ENCODE results near the gene PYGB. TPM values are rescaled to one million over a fixed set of nuclear protein-coding genes. Genes with fewer than 3 reads are reported as not detected.
A peak's percentile ranks its signal among the peaks of the same experiment; 100 is the strongest.

PYGB gene
- total and polyA plus RNA-seq, 5 donors, result 136 to 219 (median 179) TPM

DNA sequence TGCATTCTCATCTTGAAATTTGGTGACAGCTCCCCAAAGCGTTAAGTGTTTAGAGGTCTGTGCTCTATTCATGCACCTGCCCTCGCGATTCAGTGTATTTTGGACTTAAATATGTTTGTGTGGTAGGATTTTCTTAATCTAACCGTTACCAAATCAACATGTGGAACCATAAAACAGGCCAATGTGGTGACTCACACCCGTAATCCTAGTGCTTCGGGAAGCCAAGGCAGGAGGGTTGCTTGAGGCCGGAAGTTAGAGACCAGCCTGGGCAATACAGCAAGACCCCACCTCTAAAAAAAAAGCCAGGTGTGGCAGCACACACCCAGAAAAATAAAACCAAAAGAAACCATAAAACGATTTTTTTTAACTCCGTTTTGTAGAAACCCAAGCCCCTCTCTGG is 31.5 kb downstream of the PYGB start:
- H3K4me3 ChIP-seq (ENCODE audit: low read length), result no peak overlapping the region
- intact Hi-C loops (cut with DNase I), result no loop called here
- 90% methylated on average over 9 of the region's 9 CpGs for WGBS
- H3K27me3 ChIP-seq (ENCODE audit: control insufficient read depth, insufficient read depth), result no peaks in the 10 kb centered on the region
- H3K4me1 ChIP-seq (ENCODE audit: control insufficient read depth, insufficient read depth, low read length), result peaks cover 3% of the 10 kb centered on the region
- DNase-seq (peak in 1 of 3 donors; percentile 1), ATAC-seq (no peak)
- no peak overlapping the region for H3K27ac ChIP-seq (ENCODE audit: low read length)
- no peaks in the 10 kb centered on the region for H3K9me3 ChIP-seq (ENCODE audit: control insufficient read depth, low read length)

- Histone ChIP-seq H3K4me3 (ENCODE audit: low read length) (no peak overlapping the region), H3K27me3 (ENCODE audit: control insufficient read depth, insufficient read depth) (no peaks in the 10 kb centered on the region), H3K9me3 (ENCODE audit: control insufficient read depth, low read length) (no peaks in the 10 kb centered on the region), H3K4me1 (ENCODE audit: control insufficient read depth, insufficient read depth, low read length) (peaks cover 3% of the 10 kb centered on the region), H3K27ac (ENCODE audit: low read length) (no peak overlapping the region)
- ATAC-seq, result no peak
- DNase-seq, result peak; percentile 10 to 42 (median 38)
- intact Hi-C loops (cut with DNase I), result no loop called here
- WGBS, result 81% methylated on average over 15 of the region's 15 CpGs
These were observed 32.2 kb downstream of the PYGB start for GRCh38 chr20:25280051-25280573.

DNA sequence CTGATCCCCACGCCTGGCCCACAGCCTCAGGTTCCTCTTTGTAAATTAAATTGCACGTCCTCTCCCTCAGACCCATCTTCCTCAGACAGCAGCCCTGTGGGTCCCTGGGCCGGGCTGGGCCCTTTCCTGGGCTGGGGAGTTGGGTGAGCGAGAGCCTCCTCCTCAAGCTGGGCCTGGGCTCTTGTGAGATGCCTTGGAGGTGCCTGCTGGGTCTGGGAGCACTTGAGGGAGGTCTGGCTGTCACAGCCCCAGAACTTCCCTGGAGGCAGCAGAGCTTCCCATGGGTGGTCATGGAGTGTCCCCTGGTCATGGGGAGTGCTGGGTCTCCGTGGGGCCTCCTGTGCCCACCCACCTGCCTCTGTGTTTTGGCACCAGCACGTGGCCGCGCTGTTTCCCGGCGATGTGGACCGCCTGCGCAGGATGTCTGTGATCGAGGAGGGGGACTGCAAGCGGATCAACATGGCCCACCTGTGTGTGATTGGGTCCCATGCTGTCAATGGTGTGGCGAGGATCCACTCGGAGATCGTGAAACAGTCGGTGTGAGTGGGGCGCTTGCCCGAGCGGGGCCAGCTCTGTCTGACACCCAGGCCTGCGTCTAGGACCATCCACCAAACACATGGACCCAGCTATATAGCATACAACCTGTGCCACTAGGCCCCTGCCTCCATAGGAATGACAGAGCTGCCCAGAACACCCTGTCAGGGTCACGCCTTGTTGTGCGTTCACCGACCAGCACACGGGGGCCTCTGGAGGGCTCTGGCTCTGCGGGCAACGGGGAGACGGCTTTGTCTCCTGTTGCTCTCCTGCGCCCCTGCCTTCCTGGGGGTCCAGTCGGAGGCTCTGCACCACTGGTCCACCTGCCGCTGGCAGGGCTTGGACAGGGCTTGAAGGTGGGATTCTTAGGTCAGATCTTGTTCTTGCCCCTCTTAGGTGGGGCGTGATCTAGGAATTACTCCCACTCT is 33.0 kb downstream of the PYGB start:
- Histone ChIP-seq H3K4me1 (ENCODE audit: control insufficient read depth, insufficient read depth, low read length) (peaks cover 3% of the 10 kb centered on the region), H3K4me3 (ENCODE audit: low read length) (no peak overlapping the region), H3K27me3 (ENCODE audit: control insufficient read depth, insufficient read depth) (no peaks in the 10 kb centered on the region), H3K27ac (ENCODE audit: low read length) (no peak overlapping the region), H3K9me3 (ENCODE audit: control insufficient read depth, low read length) (no peaks in the 10 kb centered on the region)
- intact Hi-C loops (cut with DNase I), result no loop called here
- ATAC-seq (no peak), DNase-seq (peak; percentile 8 to 39 (median 32))
- WGBS, result 94% methylated on average over 33 of the region's 33 CpGs

- ATAC-seq (no peak), DNase-seq (peak in 2 of 3 donors; percentile 20 to 49)
- no peaks in the 10 kb centered on the region for H3K9me3 ChIP-seq (ENCODE audit: control insufficient read depth, low read length)
- no peak overlapping the region for H3K27ac ChIP-seq (ENCODE audit: low read length)
- WGBS, result 89% methylated on average over 21 of the region's 21 CpGs
- no peaks in the 10 kb centered on the region for H3K27me3 ChIP-seq (ENCODE audit: control insufficient read depth, insufficient read depth)
- intact Hi-C loops (cut with DNase I), result no loop called here
- H3K4me1 ChIP-seq (ENCODE audit: control insufficient read depth, insufficient read depth, low read length), result peaks cover 3% of the 10 kb centered on the region
- H3K4me3 ChIP-seq (ENCODE audit: low read length), result no peak overlapping the region
These were observed 33.7 kb downstream of the PYGB start for GRCh38 chr20:25281541-25281991.

- Histone ChIP-seq H3K9me3 (ENCODE audit: control insufficient read depth, low read length) (no peaks in the 10 kb centered on the region), H3K4me1 (ENCODE audit: control insufficient read depth, insufficient read depth, low read length) (peaks cover 3% of the 10 kb centered on the region), H3K4me3 (ENCODE audit: low read length) (no peak overlapping the region), H3K27ac (ENCODE audit: low read length) (no peak overlapping the region), H3K27me3 (ENCODE audit: control insufficient read depth, insufficient read depth) (no peaks in the 10 kb centered on the region)
- ATAC-seq (no peak), DNase-seq (peak in 2 of 3 donors; percentile 40 to 51)
- WGBS, result 90% methylated on average over 22 of the region's 22 CpGs
- intact Hi-C loops (cut with DNase I), result no loop called here
These were observed 34.3 kb downstream of the PYGB start for GRCh38 chr20:25282034-25282781.

DNA sequence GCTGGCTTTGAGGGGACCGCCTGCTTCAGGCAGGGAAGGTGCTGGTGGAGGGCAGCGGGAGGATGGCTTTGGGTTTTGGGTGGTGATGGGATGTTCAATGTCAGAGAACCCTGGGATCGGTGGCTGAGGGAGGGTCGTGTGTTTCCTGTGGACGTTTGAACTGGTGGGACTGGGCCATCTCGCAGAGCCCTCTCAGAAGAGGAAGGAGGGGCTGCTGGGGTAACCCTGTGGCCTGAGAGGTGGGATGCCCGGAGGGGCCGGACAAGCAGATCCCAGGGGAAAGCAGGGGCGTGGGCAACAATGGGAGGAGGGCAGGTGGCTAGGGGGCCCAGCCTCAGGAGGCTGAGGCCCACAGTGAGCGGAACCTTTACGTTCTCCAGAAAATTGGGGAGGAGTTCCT is 34.9 kb downstream of the PYGB start:
- no peaks in the 10 kb centered on the region for H3K27me3 ChIP-seq (ENCODE audit: control insufficient read depth, insufficient read depth)
- DNase-seq (peak in 1 of 3 donors; percentile 35), ATAC-seq (no peak)
- WGBS, result 88% methylated on average over 11 of the region's 11 CpGs
- no peak overlapping the region for H3K4me3 ChIP-seq (ENCODE audit: low read length)
- peaks cover 3% of the 10 kb centered on the region for H3K4me1 ChIP-seq (ENCODE audit: control insufficient read depth, insufficient read depth, low read length)
- intact Hi-C loops (cut with DNase I), result no loop called here
- no peaks in the 10 kb centered on the region for H3K9me3 ChIP-seq (ENCODE audit: control insufficient read depth, low read length)
- no peak overlapping the region for H3K27ac ChIP-seq (ENCODE audit: low read length)

GRCh38 chr20:25283221-25283951 is 35.5 kb downstream of the PYGB start:
- Histone ChIP-seq H3K4me3 (ENCODE audit: low read length) (no peak overlapping the region), H3K27me3 (ENCODE audit: control insufficient read depth, insufficient read depth) (no peaks in the 10 kb centered on the region), H3K9me3 (ENCODE audit: control insufficient read depth, low read length) (no peaks in the 10 kb centered on the region), H3K27ac (ENCODE audit: low read length) (no peak overlapping the region), H3K4me1 (ENCODE audit: control insufficient read depth, insufficient read depth, low read length) (no peaks in the 10 kb centered on the region)
- ATAC-seq (no peak), DNase-seq (peak in 2 of 3 donors; percentile 22 to 46)
- WGBS, result 91% methylated on average over 24 of the region's 24 CpGs
- intact Hi-C loops (cut with DNase I), result no loop called here

DNA sequence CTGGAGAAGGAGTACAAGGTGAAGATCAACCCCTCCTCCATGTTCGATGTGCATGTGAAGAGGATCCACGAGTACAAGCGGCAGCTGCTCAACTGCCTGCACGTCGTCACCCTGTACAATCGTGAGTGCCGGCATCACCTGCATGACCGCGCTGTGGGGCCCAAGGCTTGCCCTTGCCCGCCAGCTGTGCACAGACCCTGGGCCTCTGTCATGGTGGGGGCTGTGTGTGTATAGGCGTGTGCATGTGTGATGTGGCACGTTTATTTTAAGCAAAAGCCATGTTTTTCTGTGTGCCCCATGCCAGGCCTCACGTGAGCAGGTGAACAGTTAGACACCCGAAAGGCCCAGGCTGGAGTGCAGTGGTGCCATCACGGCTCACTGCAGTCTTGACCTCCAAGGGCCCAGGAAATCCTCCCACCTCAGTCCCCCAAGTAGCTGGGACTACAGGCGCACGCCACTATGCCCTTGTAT is 36.3 kb downstream of the PYGB start:
- Histone ChIP-seq H3K9me3 (ENCODE audit: control insufficient read depth, low read length) (no peaks in the 10 kb centered on the region), H3K4me3 (ENCODE audit: low read length) (no peak overlapping the region), H3K27me3 (ENCODE audit: control insufficient read depth, insufficient read depth) (no peaks in the 10 kb centered on the region), H3K27ac (ENCODE audit: low read length) (no peak overlapping the region), H3K4me1 (ENCODE audit: control insufficient read depth, insufficient read depth, low read length) (no peaks in the 10 kb centered on the region)
- 89% methylated on average over 17 of the region's 17 CpGs for WGBS
- DNase-seq (peak in 2 of 3 donors; percentile 18 to 34), ATAC-seq (no peak)
- intact Hi-C loops (cut with DNase I), result no loop called here

- intact Hi-C loops (cut with DNase I), result no loop called here
- no peaks in the 10 kb centered on the region for H3K9me3 ChIP-seq (ENCODE audit: control insufficient read depth, low read length)
- no peak overlapping the region for H3K27ac ChIP-seq (ENCODE audit: low read length)
- DNase-seq (peak in 2 of 3 donors; percentile 33 to 47), ATAC-seq (no peak)
- no peaks in the 10 kb centered on the region for H3K4me1 ChIP-seq (ENCODE audit: control insufficient read depth, insufficient read depth, low read length)
- no peaks in the 10 kb centered on the region for H3K27me3 ChIP-seq (ENCODE audit: control insufficient read depth, insufficient read depth)
- no peak overlapping the region for H3K4me3 ChIP-seq (ENCODE audit: low read length)
- WGBS, result 81% methylated on average over 26 of the region's 26 CpGs
These were observed 37.3 kb downstream of the PYGB start for GRCh38 chr20:25285091-25285647.
